HG03060 (cell line): ENCODE measurements around the gene ADAMTS9.
A peak's percentile ranks its signal among the peaks of the same experiment; 100 is the strongest.
"Not testable (repeated sequence)": the region's sequence is repeated elsewhere in the genome, so short reads cannot be mapped to it uniquely, and the experiment has no call there.

Experiments used
- ATAC-seq: cut with Tn5 transposase; IDR thresholded peaks from one replicate; pipeline ENCODE4 v1.9.1; 2021; ENCODE audit warnings: low read depth, moderate number of reproducible peaks; ENCODE audit not compliant: unreplicated experiment

The ADAMTS9 gene

DNA sequence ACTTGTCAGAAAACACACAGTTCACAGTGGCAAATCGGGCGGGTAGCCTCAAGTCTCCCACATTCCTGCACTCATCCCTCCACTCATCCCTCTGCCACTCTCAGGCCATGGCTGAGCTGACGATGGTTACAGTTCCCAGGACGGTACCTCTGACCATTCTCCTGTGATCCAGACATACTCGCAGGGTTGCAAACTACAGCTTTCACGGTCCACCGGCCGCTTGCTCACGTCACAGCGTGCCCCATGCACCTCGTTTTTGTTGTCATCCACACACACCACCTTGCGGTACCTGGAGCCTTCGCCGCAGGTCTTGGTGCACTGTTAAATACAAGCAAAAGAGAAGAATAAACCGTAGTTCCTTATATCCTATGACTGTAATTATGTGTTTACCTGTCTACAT is 137.1 kb downstream of the ADAMTS9 start:
- no peak for ATAC-seq

DNA sequence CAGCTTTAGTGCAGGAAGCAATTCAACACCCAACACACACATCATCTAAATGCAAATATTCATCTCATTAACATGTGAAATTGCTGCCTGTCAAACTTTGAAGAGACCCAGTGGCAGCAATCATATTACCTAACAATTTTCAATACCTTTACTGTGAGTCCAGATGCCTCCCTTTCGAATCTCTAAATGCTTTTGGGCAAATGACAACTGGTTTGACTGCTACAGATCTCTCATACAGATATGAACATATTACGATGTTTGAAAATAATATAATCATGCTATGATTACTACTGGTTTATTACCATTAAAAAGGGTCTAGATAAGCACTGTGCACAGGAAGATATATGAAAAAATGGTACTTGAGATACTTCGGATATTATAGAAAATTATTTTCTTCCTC is 137.9 kb downstream of the ADAMTS9 start:
- no peak for ATAC-seq

DNA sequence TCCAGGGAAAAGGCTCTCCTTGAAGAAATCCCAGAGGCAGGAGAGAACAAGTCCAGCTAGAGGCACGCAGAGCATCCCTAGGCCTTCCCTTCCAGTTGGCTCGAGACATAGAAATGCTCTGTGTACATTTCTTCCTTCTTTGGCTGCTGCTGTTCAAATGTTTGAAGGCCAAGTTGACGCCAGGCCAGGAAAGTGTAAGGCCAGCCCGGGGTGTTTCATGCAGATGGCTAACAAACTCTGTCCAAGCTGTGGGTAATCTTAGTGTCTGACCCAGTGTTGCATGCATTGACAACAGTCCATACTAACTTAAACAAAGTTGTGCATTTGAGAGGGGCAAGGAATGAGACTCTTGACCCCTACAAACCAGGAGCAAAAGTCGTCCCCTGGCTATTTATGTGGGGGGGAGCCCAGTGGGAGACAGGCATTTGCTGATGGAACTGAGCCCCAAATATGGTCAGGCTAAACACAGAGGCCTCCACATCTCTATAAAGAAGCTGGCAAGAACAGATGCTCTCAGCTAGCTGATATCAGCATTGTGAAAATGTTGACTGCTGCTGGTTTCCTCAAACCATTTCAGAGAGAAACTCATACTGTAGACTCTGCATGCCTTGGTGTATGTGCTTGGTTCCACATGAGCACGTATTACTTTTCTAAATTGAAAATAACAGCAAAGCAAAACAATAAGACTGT is 139.5 kb downstream of the ADAMTS9 start:
- ATAC-seq, result no peak

DNA sequence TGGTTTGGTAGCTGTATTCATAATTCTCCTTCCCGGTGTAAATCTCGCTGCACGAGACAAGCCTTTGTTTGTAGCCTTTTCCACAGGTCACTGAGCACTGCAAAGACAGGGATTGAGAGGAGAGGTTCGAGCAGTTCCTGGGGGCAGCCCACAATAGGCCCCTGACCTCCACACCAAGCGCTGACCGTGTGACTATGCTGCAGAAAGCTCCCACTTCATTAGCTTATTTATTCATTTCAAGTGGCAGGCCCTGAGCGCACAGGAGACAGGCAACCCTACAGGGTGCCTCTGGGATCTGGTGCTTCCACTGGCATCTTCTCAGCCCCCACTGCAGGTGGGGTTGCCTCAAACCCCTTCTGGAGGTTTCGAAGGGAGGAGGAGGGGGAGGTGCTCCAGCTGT is 140.9 kb downstream of the ADAMTS9 start:
- no peak for ATAC-seq

DNA sequence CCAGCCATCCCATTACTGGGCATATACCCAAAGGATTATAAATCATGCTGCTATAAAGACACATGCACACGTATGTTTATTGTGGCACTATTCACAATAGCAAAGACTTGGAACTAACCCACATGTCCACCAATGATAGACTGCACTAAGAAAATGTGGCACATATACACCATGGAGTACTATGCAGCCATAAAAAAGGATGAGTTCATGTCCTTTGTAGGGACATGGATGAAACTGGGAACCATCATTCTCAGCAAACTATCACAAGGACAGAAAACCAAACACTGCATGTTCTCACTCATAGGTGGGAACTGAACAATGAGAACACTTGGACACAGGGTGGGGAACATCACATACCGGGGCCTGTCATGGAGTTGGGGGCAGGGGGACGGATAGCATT is 142.6 kb downstream of the ADAMTS9 start:
- ATAC-seq, result not testable (repeated sequence)

DNA sequence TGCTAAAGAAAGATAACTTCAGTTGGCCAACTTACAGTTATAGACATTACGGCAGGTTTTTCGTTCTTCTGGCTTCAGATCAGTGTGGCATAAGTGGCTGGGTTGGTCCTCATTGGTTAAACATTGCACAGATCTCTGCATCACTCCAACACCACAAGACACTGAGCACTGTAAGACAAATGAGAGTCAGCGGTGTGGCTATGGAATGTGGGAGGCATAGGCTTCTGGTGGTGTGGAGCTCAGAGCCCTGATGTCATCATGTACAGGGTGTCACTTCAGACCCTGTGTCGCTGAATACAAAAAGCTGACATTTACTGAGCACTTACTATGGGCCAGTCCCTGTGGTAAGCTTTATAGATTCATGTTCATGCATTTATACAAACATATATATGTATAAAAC is 146.0 kb downstream of the ADAMTS9 start:
- ATAC-seq, result no peak

DNA sequence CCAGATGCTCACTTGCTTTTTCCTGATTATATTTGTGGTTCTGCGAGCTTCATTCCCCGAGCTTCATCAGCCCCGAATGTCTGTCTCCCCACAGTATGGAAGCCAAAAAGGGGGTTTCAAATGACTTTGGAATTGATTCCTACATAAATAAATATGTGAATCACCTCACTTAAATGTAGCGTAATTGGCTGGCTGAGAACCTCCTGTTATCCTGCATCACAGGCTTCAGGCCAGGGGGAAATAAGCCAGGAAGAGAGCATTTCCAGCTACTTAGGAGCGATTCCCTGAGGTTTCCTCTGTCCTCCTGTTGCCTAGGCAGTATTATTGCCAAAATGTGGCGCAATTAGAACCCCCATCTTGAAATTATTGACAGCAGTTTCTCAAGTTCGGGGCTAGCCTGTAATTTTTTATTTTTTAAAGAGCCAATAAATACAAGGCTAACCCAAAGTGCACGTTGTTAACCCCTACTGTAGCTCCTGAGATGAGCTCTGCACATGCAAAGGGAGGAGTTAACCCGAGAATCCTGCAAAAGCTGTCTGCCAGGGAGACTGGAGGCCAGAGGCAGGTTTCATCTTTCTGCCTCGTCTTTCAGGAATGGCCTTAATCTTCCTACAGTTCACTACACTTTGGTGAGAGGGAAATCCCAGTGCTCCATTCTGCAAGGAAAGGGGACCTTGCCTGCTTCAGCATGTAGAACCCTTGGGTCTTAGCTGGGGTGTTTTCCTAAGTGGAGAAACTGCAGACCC is 148.2 kb downstream of the ADAMTS9 start:
- no peak for ATAC-seq

DNA sequence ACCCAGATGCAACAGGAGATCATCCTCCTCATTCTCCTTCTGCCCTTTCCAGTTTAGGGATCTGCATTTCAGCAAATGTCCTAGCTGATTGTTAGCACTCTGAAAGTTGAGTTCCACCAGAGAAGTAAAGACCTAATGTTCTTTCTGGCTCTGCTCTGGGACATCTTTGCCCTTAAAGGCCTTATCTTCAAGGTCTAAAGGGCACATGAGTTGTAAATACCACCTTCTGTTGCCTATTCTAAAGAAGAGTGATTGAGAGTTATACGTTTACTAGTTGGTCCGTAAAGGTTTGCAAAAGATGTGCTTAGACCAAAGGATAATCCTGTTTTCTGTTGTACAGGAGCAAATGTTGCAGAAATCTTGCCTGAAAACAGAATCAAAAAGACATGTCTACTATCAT is 151.6 kb downstream of the ADAMTS9 start:
- ATAC-seq, result no peak

DNA sequence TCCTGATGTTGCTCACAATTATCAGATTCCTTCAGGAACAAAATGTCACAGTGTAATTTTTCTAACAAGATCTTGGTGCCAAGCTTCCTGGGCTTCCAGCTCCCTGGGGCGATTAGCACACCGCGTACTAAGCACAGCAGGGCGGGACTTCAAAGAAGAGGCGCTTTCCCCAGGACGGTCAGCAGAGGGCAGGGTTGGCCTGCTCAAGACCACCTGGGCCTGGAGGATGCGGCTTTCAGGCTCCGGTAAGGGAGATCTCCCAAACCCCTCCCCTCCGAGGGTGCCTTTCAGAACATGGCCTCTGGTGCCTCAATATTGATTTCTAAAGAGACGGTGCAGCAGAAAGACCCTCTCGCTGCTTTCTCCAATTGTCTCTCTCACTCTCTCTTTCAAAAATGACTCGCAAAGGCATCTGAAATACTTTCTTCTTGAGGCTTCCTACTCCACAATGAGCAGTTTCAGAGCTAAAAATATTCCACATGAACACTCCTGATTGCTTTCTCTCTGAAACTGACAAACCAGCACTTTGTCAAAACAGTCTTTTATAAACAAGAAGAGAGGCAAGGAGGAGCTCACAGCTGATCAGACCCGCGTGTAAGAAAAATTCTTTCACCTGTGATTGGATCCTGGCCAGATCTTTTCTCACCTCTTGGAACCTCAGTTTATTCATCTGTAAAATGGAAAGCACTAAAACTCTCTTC is 154.0 kb downstream of the ADAMTS9 start:
- peak; percentile 85 for ATAC-seq

DNA sequence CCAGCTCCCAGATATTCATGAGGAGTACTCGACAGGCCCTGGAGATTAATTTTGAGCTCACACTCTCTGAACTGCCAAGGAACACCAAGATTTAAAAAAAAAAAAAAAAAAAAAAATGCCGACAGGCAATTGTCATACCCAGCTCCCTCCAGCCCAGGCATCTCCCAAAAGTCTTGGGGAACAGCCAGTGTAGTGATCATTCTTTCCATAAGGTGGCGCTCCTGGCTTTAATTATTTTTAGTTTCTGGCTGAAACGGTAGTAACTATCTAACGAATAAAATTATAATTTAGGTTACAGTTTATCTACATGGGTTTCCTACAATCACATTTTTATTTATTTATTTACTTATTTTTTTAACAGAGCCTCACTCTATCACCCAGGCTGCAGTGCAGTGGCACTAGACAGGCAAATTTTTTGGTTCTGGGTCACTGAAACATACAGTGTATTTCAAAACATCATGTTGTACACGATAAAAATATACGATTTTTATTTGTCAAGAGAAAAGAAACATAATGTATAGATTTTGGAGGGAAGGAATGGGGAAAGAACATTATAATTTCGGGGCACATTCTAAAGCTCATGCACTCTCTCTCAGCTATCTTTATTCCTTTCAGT is 157.3 kb downstream of the ADAMTS9 start:
- ATAC-seq, result no peak

DNA sequence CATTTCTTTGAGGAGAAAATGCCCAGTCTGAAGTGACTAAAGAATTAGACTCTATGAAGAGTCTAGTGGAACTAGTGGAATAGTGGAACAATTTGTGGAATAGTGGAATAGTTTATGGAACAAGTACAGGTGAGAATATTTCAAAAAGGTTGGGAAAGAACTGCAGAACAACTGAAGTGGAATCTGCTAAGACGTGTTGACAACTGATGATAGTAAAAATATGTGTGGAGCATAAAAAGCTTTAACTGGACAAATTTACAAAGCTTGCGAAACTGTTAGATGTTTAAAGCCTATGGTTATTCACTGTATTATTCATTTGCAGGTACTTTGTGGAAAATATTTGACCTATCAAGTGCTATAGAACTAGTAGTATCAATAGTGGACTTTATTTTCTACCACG is 164.5 kb downstream of the ADAMTS9 start:
- ATAC-seq, result no peak

DNA sequence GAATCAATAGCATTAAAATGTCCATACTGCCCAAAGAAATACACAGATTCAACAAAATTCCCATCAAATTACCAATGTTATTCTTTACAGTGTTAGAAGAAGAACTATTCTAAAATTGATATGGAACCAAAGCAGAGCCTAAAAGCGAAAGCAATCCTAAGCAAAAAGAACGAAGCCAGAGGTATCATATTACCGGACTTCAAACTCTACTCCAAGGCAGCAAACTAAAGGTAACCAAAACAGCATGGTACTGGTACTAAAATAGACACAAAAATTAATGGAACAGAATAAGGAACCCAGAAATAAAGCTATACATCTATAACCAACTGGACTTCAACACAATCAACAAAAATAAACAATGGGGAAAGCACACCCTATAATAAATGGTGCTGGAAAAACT is 167.5 kb downstream of the ADAMTS9 start:
- ATAC-seq, result no peak

DNA sequence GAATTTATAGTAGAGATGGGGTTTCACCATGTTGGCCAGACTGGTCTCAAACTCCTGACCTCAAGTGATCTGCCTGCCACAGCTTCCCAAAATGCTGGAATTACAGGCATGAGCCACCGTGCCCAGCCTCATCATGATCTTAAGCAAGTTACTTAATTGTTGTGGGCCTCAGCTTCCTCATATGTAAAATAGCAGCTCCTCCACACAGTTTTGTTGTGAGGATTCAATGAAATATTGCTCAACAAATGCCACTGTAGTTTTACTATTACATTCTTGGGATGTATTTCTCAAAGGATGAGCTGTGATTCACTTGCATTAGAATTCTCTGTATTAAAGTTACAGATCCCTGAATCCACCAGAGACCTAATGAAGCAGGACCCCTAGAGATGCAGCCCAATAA is 168.8 kb downstream of the ADAMTS9 start:
- ATAC-seq, result no peak

DNA sequence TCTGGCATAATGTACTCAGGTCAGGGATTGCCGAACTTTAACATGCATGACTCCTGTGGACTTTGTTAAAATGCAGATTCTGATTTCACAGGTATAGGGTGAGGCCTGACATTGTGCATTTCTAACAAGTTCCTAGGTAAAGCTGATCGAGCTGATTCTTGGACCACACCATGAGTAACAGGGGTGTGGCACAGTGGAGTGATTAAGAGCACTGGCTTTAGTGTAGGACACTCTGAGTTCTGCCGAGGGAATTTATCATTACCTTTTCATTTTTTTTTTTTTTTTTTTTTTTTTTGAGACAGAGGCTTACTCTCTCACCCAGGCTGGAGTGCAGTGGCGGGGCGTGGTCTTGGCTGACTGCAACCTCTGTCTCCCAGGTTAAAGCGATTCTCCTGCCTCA is 169.3 kb downstream of the ADAMTS9 start:
- ATAC-seq, result no peak

DNA sequence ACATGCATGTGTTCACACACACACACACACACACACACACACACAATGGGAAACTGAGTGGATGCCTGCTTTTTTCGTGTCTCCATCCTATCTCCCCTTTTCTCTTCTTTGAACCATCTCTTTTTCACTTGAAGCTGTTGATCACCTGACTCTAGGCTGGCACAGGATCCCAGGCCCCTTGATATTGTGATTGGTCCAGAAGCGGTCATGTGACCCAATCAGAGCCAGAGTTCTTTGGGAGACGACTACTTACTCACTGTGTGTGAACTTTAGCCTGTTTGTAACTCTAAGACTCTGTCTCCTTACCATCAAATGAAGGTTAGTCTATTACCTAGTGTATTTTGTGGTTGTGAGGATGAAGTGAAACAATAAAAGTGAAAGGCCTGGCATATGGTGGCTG is 172.9 kb downstream of the ADAMTS9 start:
- no peak for ATAC-seq

DNA sequence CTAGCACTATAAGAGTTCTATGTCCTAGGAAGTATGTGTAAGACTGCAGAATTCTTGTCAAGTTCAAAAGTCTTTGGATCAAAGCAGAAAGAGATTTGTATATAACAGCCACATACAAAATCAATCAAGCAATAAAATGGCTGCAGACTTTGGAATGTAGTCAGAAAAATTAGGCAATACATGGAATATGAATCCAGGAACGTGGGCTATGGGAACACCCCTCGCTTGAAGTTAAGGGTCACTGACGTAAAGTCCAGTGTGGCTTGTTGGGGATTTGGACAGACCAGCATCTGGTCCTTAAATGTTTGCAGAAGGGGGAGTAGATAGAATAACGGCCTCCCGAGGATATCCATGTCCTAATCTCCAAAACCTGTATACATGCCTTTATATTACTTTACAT is 178.6 kb downstream of the ADAMTS9 start:
- ATAC-seq, result no peak

DNA sequence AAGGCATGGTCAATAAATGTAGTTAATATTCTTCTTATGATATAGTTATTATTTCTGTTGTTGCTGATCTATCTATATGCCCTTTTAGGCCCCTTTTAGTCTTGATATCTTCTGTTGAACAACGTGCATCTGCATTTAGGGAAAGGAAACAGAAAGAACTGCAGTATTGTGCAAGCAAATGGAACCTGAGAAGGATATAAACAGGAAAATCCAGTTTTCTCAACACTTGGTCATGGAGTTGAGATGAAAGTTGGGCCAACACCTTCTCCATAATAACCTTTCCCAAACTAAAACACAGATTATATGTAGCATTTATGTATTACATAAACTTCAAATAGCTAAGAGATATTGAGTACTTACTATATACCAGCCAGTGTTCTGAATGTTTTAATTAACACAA is 179.7 kb downstream of the ADAMTS9 start:
- ATAC-seq, result no peak

DNA sequence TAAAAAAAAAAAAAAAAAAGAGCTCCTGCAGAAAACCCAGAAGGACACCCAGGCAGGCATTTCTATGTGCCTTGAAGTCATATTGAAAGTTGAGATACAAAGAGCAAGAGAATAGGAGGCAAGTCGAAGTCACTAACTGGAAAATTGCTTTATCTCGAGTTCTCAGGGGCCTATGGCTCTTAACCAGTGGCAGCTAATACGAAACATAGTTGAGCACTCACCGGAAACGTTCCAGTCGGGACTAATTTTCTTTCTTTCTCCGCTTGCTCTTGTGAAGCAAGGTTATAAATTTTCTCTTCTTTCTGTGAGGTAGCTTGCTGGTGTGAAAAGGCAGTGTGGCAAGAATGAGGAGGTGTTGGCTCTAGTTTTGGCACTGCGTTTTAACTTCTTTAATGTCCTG is 181.5 kb downstream of the ADAMTS9 start:
- no peak for ATAC-seq

DNA sequence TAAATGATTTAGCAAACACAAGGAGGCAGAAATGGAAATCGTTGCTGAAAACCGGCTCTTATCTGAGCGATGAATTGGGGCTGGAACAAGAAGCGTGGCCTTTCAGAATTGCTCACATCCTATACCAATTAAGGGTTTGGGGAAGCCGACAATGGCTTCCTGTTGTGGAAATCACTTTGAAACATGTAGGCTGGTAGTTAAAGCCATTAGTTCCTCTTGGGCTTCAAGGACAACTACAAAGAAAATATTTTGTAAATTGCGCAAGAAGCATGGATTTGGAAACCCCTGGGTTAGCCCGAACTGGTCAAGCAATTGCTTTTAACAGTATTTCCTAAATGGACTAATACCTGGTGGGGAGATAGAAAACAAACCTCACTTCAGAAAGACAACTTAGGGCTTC is 182.4 kb downstream of the ADAMTS9 start:
- ATAC-seq, result no peak

DNA sequence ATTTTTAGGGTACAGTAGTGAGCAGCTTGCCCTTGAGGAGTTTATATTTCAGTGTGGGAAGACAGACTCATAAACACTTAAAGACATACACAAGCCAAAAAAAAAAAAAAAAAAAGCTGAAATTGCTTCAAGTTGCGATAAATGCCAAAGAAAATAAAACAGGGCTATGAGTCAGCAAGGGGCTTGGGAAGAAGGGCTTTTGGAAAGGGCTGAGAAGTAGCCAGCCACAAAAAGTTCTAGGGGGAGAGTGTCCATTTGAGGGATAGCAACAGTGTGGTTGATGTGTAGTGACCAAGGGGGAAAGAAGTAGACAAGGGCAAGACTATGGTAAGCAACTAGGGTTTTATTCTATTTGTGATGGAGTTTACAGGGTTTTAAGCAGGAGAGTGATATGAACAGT is 185.5 kb downstream of the ADAMTS9 start:
- no peak for ATAC-seq

DNA sequence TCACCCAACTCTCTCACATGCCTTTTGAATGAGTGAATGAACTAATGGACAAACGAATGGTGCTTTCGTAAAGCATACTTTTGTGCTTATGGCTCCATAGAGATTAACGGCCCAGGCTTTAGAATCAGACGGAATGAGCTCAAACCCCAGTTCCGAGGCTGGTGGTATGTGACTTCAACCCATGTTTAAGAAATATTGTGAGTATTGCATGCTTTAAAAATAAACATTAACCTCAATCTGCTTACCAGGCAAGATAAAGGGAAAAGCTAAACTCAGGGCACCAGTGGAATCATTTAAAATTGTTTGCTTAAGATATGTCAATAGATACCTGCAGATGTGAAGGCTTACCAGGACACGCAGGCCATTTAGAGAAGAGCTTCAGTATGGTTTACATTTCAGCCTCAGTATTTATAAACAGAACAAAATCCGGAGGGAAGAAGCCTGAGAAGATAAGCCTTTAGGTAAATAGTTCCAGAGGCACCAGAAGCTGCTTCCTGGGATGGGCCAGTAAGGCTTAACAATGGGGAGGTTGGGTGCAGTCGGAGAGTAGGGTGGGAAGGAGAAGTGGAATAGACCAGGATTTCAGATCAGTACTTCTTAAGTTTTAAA is 186.4 kb downstream of the ADAMTS9 start:
- ATAC-seq, result no peak
